ENCODE results near the gene HELZ.
A peak's percentile ranks its signal among the peaks of the same experiment; 100 is the strongest.

Gene HELZ

DNA sequence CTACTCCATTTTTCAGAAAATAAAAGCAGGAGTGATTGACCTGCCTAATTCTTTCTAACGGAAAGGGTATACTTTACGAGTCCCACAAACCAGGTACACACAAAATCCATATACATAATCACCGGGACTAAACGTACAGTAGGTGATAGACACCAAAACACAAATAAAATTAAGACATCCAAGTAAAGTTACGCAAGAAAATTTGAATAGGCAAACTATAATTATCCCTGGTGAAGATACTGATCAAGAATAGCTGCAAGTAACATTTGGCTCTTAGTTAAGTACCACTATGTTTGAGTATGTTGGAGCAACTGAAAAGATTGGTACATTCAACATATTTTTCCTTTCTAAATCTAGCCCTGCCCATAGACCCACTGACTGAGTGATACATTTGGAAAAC, 1.7 kb downstream of the HELZ start:
- H3K36me3 ChIP-seq (ENCODE audit: insufficient read depth, low read length) = peaks cover 36% of the 10 kb centered on the region
- H3K79me2 ChIP-seq (ENCODE audit: insufficient read depth, low read length) = peaks cover 57% of the 10 kb centered on the region
- H3K4me3 ChIP-seq (ENCODE audit: low read depth, low read length, poor library complexity, severe bottlenecking) = peak overlapping the region; percentile 99
- 0 out of 2 replicates have a peak, but pooled peaks cover 3% of the 10 kb centered on the region for H3K27me3 ChIP-seq (ENCODE audit: insufficient read depth, low read length)
- no peaks in the 10 kb centered on the region for H4K20me1 ChIP-seq (ENCODE audit: insufficient read depth, low read length)
- no peaks in the 10 kb centered on the region for H3F3A ChIP-seq (ENCODE audit: insufficient read depth, low read length)
- H3K9ac ChIP-seq (ENCODE audit: low read length) = peak overlapping the region; percentile 99; the same call in 1 of the 2 replicates
- no peaks in the 10 kb centered on the region for H3K9me3 ChIP-seq (ENCODE audit: low read length)
- H3K9me2 ChIP-seq (ENCODE audit: low read depth, low read length) = no peaks in the 10 kb centered on the region
- H3K4me2 ChIP-seq (ENCODE audit: low read length) = peak overlapping the region; percentile 79
- no peak overlapping the region for H3K27ac ChIP-seq (ENCODE audit: low read depth, low read length, poor library complexity, severe bottlenecking)
- no peak overlapping the region for H2AFZ ChIP-seq (ENCODE audit: low read length)
- TF ChIP-seq, protein P1, sequence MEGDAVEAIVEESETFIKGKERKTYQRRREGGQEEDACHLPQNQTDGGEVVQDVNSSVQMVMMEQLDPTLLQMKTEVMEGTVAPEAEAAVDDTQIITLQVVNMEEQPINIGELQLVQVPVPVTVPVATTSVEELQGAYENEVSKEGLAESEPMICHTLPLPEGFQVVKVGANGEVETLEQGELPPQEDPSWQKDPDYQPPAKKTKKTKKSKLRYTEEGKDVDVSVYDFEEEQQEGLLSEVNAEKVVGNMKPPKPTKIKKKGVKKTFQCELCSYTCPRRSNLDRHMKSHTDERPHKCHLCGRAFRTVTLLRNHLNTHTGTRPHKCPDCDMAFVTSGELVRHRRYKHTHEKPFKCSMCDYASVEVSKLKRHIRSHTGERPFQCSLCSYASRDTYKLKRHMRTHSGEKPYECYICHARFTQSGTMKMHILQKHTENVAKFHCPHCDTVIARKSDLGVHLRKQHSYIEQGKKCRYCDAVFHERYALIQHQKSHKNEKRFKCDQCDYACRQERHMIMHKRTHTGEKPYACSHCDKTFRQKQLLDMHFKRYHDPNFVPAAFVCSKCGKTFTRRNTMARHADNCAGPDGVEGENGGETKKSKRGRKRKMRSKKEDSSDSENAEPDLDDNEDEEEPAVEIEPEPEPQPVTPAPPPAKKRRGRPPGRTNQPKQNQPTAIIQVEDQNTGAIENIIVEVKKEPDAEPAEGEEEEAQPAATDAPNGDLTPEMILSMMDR (IDR thresholded peaks at IDR 0.05; ENCODE audit: low read length) = no peak
- no peak for TF ChIP-seq EZH2 (IDR thresholded peaks at IDR 0.05; ENCODE audit: borderline replicate concordance, low read length)
- peaks cover 43% of the 10 kb centered on the region for H3K4me1 ChIP-seq (ENCODE audit: insufficient read depth, low read length, severe bottlenecking)

DNA sequence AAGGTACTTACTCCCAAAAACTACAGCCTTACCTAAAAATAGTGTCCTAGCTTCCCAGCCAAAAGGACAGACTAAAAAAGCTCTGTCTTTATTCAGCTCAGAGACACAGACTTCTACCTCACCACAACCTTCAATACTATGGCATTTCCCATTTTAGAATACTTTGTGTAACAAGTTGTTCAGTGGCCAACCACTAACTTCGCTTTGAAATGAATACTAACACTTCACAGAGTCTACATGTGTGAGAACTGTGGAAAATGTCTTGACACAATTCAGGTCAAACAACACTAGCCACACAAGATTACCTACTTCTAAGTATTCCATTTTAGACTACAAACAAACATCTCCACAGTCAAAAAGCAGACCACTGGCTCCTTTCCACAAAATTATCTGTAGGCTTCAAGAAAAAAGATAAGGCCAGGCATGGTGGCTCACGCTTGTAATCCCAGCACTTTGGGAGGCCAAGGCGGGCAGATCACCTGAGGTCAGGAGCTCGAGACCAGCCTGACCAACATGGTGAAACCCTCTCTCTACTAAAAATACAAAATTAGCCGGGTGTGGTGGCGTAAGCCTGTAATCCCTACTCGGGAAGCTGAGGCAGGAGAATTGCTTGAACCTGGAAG, 3.2 kb downstream of the HELZ start:
- H3K36me3 ChIP-seq (ENCODE audit: insufficient read depth, low read length) = peaks cover 48% of the 10 kb centered on the region
- peaks cover 41% of the 10 kb centered on the region for H3K4me1 ChIP-seq (ENCODE audit: insufficient read depth, low read length, severe bottlenecking)
- H3K27me3 ChIP-seq (ENCODE audit: insufficient read depth, low read length) = 0 out of 2 replicates have a peak, but pooled peaks cover 3% of the 10 kb centered on the region
- no peak for TF ChIP-seq EZH2 (IDR thresholded peaks at IDR 0.05; ENCODE audit: borderline replicate concordance, low read length)
- TF ChIP-seq, protein P1 (IDR thresholded peaks at IDR 0.05; ENCODE audit: low read length) = no peak
- H3K4me3 ChIP-seq (ENCODE audit: low read depth, low read length, poor library complexity, severe bottlenecking) = no peak overlapping the region
- no peaks in the 10 kb centered on the region for H3K9me2 ChIP-seq (ENCODE audit: low read depth, low read length)
- H3K4me2 ChIP-seq (ENCODE audit: low read length) = no peak overlapping the region
- H4K20me1 ChIP-seq (ENCODE audit: insufficient read depth, low read length) = no peaks in the 10 kb centered on the region
- no peak overlapping the region for H3K27ac ChIP-seq (ENCODE audit: low read depth, low read length, poor library complexity, severe bottlenecking)
- no peak overlapping the region; the same call in 1 of the 2 replicates for H3K9ac ChIP-seq (ENCODE audit: low read length)
- H3K9me3 ChIP-seq (ENCODE audit: low read length) = no peaks in the 10 kb centered on the region
- H3F3A ChIP-seq (ENCODE audit: insufficient read depth, low read length) = no peaks in the 10 kb centered on the region
- H3K79me2 ChIP-seq (ENCODE audit: insufficient read depth, low read length) = peaks cover 57% of the 10 kb centered on the region
- H2AFZ ChIP-seq (ENCODE audit: low read length) = no peak overlapping the region

DNA sequence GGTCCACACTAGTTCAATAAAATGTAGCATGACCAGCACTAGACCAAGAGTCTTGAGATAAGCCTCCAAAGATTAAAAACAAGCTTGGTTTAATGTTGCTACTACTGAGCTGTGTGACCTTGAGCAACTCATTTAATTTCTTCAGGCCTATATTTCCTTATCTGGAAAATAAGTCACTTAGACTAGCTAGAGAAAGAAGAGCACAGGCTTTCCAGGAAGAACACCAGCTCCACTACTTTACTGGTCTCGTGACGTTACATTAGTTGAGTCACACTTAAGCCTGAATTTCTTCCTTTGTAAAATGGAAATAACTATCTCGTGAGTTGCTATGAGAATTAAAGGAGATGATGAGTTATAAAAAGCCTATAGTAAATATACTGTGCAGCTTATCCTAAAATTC, 5.4 kb downstream of the HELZ start:
- no peak overlapping the region for H3K27ac ChIP-seq (ENCODE audit: low read depth, low read length, poor library complexity, severe bottlenecking)
- H4K20me1 ChIP-seq (ENCODE audit: insufficient read depth, low read length) = no peaks in the 10 kb centered on the region
- no peaks in the 10 kb centered on the region for H3K9me2 ChIP-seq (ENCODE audit: low read depth, low read length)
- H3K79me2 ChIP-seq (ENCODE audit: insufficient read depth, low read length) = peaks cover 61% of the 10 kb centered on the region
- peaks cover 66% of the 10 kb centered on the region for H3K36me3 ChIP-seq (ENCODE audit: insufficient read depth, low read length)
- no peak for TF ChIP-seq EZH2 (IDR thresholded peaks at IDR 0.05; ENCODE audit: borderline replicate concordance, low read length)
- TF ChIP-seq, protein P1 (IDR thresholded peaks at IDR 0.05; ENCODE audit: low read length) = no peak
- H2AFZ ChIP-seq (ENCODE audit: low read length) = no peak overlapping the region
- H3K4me3 ChIP-seq (ENCODE audit: low read depth, low read length, poor library complexity, severe bottlenecking) = no peak overlapping the region
- peaks cover 31% of the 10 kb centered on the region for H3K4me1 ChIP-seq (ENCODE audit: insufficient read depth, low read length, severe bottlenecking)
- no peaks in the 10 kb centered on the region for H3K9me3 ChIP-seq (ENCODE audit: low read length)
- H3K9ac ChIP-seq (ENCODE audit: low read length) = no peak overlapping the region
- H3K4me2 ChIP-seq (ENCODE audit: low read length) = no peak overlapping the region
- H3K27me3 ChIP-seq (ENCODE audit: insufficient read depth, low read length) = no peaks in the 10 kb centered on the region
- no peaks in the 10 kb centered on the region for H3F3A ChIP-seq (ENCODE audit: insufficient read depth, low read length)

Data from OCI-LY1 (cell line).